GM23248 (cell line): ENCODE measurements around the gene PRICKLE2.

Experiments
- EZH2 ChIP-seq: fragments of 200-600 bp; sonication (generic); IDR thresholded peaks from 2 replicates; pipeline ENCODE4 v1.6.1; 2018; ENCODE audit warnings: antibody characterized with exemption, mild to moderate bottlenecking; ENCODE audit not compliant: insufficient read depth, poor library complexity, severe bottlenecking
- EZH2phosphoT487 ChIP-seq: fragments of 200-600 bp; sonication (generic); IDR thresholded peaks from 2 replicates; pipeline ENCODE4 v1.6.1; 2018; ENCODE audit warnings: antibody characterized with exemption, moderate library complexity, mild to moderate bottlenecking, low read depth; ENCODE audit not compliant: insufficient read depth

- TF ChIP-seq EZH2phosphoT487 (no peak), EZH2 (no peak)
Measured at GRCh38 chr3:64073158-64073761, 152.0 kb downstream of the PRICKLE2 start.
